GM12874 (cell line): ENCODE measurements around the gene PRKD1.

Experiments
- CTCF ChIP-seq: IDR thresholded peaks from 2 replicates; pipeline ENCODE4 v1.5.1; 2011; ENCODE audit warnings: low read depth, mild to moderate bottlenecking, control low read depth, low read length, moderate library complexity; ENCODE audit not compliant: insufficient read depth

PRKD1 gene

GRCh38 chr14:29607169-29607568 is 320.5 kb downstream of the PRKD1 start:
- no peak for TF ChIP-seq CTCF

GRCh38 chr14:29603696-29604095 is 324.0 kb downstream of the PRKD1 start:
- no peak for TF ChIP-seq CTCF

GRCh38 chr14:29601616-29602015 is 326.0 kb downstream of the PRKD1 start:
- no peak for TF ChIP-seq CTCF

GRCh38 chr14:29587761-29588470 is 339.7 kb downstream of the PRKD1 start:
- no peak for TF ChIP-seq CTCF

- no peak for TF ChIP-seq CTCF
Observed at GRCh38 chr14:29587046-29587445, 340.6 kb downstream of the PRKD1 start.

- TF ChIP-seq CTCF = no peak
Observed at GRCh38 chr14:29584992-29585391, 342.7 kb downstream of the PRKD1 start.

- TF ChIP-seq CTCF = no peak
Observed at GRCh38 chr14:29580763-29581162, 346.9 kb downstream of the PRKD1 start.

GRCh38 chr14:29579838-29580237 is 347.8 kb downstream of the PRKD1 start:
- no peak for TF ChIP-seq CTCF
